HG03097 (cell line): ENCODE results near the gene TYW1.
A peak's percentile ranks its signal among the peaks of the same experiment; 100 is the strongest.
"Not testable (repeated sequence)": the region's sequence is repeated elsewhere in the genome, so short reads cannot be mapped to it uniquely, and the experiment has no call there.

Source experiments
- ATAC-seq: cut with Tn5 transposase; IDR thresholded peaks from one replicate; pipeline ENCODE4 v1.9.1; 2021; ENCODE audit not compliant: unreplicated experiment, low FRiP score

The TYW1 gene

DNA sequence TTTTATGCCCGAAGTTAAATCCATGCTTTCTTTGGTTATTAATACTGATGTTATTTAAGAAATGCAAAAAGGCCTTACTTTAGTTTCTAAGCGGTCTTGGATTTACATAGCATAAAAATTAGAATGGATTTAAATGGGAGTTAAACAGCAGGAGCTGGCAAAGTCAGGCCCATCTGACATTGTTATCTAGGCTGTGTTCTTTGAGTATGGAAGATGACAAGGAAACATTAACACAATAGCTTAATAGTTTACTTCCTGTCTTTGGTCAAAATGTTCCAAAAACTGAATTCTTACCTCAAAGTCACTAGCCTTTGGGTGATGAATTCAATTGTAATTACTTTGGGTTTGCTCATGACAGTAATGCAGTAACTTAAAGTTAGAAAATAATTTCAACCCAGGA lies 123.9 kb downstream of the TYW1 start:
- not testable (repeated sequence) for ATAC-seq

DNA sequence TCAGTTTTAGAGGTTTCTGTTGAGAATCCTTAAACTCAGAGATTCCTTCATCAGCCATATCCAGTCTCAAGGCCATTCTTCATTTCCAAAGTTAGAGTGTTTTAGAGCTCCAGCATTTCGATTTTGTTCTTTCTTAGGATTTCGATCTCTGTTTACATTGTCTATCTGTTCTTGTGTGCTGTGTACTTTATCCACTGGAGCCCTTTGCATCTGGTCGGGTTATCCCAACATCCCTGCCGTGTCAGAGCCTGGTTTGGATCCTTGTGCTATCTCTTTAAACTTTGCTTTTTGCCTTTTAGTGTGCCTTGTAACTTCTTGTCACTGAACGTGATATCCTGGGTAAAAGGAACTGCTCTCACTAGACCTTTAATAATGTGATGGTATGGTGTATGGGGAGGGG lies 131.6 kb downstream of the TYW1 start:
- not testable (repeated sequence) for ATAC-seq

DNA sequence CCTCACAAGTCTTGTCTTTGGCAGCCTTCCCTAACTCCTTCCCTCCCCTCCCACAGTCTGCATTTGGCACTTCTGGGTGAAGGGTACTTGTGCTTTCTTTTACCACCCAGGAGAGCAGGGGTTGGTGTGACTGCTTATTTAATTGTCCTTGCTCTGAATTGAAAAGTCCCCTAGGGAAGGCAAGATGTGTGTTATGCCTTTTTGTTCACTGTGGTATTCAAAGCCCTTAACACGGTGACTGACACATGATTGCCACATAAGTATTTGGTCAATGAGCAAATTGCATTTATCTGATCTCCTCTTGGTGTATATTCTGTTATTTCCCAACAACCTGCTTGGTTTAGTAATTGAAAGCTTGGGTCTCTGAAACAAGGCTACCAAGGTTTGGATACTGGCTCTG lies 134.1 kb downstream of the TYW1 start:
- not testable (repeated sequence) for ATAC-seq

DNA sequence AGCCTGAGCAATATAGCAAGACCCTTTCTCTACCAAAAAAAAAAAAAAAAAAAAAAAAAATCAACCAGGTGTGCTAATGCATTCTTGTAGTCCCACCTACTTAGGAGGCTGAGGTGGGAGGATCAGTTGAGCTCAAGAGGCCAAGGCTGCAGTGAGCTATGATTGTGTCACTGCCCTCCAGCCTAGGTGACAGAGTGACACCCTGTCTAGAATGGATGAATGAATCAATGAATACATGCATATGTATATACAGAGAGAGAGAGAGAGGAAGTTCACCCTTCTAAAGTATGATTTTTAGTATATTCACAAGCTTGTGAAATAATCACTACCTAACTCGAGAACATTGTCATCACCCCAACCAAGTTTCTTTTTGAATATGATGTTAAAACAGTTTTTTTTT lies 138.3 kb downstream of the TYW1 start:
- ATAC-seq, result not testable (repeated sequence)

DNA sequence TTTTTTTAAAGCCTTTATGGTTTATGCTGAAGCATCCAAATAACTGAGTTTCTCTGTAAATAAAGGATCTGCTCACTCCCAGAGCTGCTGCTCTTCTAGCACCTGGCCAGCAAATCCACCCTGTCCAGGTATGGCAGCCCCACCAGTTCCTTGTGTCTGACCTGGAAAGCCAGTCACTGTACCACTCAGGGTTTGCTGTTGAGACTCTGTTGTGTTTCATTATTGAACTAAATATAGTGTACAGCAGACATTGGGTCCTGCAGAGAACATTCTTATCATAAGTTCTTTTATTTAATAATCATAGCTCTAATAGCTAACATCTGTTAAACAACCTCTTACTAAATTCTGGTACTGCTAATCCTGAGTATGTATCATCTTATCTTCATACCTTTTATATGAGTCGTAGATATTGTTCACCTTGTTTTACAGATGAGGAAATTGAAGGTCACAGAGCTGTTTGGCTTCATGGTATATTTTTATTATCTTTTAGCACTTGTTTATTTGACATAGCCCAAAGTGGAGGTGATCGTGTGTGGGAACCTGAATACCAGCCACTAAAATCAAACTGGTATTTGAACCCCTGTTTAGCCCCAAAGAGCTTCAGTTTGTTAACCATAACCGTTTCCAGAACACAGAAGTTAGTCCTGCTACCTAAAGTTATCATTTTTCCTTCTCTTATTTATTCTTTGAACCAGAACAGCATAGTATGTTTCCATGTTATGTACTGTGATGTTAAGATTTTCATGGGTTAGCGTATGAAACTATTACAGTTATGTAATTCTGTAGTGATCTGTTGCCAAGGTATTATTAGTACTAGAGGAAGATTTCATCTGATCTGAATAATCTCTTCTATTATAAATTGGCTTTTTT lies 139.2 kb downstream of the TYW1 start:
- not testable (repeated sequence) for ATAC-seq

DNA sequence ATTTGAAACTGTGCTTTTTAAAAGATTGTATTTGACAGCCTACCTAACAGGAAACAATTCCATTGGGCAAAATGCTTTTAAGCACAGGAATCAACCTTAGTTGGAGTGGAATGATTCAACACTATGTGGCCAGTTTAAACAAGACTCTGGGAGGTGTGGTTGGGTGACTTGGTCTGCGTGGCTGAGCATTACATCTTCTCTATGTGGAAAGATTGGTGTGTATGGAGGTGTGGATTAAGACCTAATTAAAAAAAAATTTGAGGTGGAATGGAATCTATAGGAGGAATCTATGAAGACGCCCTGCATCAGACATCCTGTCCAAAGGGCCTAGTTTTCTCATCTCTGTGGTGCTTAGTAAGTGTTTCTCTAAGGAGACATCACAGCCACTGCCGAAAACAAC lies 140.9 kb downstream of the TYW1 start:
- ATAC-seq, result not testable (repeated sequence)

DNA sequence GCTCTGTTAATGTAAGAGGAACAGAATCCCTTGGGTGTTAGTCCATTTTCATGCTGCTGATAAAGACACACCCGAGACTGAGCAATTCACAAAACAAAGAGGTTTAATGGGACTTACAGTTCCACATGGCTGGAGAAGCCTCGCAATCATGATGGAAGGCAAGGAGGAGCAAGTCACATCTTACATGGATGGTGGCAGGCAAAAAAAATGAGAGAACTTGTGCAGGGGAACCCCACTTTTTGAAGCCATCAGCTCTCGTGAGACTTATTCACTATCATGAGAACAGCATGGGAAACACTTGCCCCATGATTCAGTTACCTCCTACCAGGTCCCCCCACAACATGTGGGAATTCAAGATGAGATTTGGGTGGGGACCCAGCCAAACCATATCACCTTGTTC lies 143.2 kb downstream of the TYW1 start:
- not testable (repeated sequence) for ATAC-seq

DNA sequence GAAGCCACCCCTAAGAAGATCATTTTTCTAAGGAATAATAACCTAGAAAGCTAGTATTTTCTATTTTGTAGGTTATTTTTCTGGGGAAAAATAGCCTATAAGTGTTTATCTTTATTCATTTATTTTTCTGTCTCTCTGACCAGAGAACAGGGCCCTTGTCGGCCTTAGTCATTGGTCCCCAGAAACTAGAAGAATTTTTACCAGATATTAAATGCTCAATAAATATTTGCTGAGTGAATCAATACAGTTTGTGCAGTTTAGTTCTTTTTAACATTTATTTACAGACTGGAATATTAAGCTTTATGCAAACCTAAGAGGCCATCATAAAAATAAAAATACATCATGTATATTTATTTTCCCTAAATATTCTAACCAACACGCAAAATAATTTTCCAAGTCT lies 144.4 kb downstream of the TYW1 start:
- ATAC-seq, result not testable (repeated sequence)

DNA sequence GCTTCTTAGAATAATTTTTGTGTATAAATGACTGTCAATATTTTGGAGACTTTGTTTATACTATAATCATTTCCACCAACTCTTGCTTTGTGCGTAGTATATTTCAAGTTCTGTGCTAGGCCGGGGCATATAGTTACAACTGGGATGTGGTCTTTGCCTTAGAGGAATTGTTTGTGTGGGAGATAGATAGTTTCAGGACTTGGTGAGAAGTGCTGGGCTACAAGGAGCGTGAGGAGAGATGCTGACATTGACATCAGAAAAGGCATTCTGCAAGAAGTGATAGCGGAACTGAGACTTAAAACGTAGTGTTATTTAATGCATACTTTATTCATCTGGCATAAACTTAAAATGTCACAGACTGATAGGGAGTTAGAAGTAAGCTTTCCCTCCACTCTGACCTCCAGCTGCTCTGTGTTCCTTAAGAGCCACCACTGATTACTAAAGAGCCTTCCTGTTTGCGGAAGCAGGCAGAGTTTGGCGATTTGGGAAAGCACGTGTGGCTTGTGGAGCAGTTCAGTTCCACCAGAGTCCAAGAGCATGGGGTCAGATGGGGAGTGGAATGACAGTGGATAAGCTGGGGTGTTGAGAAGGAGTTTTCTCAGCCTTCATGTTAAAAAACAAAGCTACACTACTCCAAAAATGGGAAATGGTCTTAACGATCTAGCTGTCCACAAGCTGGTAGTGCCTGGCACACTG lies 146.6 kb downstream of the TYW1 start:
- ATAC-seq, result not testable (repeated sequence)

DNA sequence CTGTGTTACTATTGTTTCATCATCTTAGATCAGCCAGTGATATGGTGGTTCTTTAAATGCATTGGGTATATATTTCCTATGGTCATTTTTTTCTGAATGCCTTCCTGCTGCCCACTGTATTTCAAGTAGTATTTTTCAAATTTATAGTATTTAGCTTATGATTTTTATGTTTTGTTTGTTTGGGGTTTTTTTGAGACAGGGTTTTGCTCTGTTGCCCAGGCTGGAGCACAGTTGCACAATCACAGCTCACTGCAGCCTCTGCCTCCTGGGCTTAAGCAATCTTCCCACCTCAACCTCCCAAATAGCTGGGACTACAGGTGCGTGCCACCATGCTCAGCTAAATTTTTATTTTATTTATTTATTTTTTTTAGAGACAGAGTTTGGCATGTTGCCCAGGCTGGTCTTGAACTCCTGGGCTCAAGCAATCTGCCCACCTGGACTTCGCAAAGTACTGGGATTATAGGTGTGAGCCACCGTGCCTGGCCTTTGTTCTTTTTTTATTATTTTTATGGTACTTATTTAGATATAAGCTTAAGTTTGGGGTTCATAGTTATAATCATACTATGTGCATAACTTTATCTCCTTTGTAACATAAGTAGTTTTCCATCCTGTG lies 149.1 kb downstream of the TYW1 start:
- ATAC-seq, result not testable (repeated sequence)

DNA sequence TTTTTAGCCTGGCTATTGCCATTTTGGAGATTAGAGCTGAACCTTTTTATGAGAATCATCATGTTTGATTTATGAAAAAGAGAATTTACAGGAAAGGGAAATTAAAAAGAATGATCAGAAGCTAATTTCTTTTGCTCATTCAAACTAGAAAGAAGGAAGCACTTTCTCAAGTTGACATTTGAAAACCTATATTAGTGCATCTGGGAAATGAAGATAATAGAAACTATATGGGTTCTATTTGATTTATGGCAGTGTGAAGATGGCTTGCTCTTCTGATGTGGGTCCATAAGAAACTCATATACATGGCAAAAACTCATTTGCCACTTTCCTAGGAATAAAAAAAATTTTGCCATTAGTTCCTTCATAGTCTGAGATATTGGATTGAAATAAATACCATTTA lies 152.5 kb downstream of the TYW1 start:
- not testable (repeated sequence) for ATAC-seq

DNA sequence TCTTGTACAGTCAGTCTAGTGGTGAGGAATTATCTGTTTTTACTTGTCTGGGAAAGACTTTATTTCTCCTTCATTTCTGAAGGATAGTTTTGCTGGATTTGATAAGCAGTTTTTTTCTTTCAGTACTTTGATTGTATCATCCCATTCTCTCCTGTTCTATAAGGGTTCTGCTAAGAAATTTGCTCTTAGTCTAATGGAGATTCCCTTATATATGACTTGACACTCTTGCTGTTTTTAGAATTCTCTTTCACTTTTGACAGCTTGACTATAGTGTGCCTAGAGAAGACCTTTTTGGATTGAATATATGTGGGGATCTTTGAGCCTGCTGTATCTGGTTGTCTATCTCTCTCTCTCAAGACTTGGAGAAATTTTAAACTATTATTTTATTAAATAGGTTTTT lies 157.7 kb downstream of the TYW1 start:
- ATAC-seq, result not testable (repeated sequence)

DNA sequence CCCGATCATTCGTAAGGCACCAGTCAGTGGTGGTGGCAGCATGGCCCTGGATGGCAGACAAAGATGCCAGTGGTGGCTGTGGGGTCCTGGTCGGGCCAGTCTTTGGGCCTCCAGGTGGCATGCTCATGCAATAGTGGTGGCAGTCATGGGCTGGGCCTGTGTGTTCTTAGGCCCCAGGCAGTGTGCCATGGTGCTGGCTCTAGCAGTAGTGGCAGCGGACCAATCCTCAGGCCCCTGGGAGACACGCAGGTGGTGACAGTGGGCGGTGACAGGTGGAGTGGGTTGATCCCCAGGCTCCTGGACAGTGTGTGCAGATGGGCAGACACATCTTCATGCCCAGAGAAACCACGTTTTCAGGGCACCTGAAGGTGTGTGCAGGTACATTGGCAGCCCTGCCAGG lies 159.4 kb downstream of the TYW1 start:
- not testable (repeated sequence) for ATAC-seq

DNA sequence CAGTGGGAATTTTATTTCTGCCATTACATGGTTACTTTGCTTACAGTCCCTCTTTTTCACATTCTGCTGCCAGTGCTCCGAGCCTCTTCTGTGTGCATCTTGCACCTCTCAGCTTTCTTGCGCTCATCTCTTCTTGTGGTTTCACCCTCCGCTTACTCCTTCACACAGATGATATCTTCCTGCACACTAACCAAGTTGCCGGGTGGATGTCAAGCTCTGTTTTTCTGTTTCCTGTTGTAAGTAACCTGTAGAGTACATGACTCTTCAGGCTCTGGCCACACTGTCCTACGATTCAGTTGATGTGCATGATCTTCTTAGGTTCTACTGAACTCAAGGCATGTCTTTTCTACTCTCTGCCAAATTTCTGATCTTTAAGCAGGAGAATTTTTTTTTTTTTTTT lies 166.7 kb downstream of the TYW1 start:
- not testable (repeated sequence) for ATAC-seq

DNA sequence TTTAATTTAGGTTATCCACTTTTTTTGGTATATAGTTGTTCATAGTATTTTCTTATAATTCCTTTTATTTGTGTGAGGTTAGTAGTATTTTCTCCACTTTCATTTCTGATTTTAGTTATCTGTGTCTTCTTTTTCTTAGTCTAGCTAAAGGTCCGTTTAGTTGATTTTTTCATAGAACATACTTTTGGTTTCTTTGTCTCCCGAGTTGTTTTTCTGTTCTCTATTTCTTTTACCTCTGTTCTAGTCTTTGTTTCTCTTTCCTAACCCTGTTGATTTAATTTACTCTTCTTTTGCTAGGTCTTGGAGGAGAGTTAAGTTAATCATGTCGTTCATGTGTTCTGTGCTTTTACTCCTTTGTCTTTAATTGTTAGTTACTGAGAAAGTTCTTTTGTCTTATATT lies 174.5 kb downstream of the TYW1 start:
- peak; percentile 76 for ATAC-seq

DNA sequence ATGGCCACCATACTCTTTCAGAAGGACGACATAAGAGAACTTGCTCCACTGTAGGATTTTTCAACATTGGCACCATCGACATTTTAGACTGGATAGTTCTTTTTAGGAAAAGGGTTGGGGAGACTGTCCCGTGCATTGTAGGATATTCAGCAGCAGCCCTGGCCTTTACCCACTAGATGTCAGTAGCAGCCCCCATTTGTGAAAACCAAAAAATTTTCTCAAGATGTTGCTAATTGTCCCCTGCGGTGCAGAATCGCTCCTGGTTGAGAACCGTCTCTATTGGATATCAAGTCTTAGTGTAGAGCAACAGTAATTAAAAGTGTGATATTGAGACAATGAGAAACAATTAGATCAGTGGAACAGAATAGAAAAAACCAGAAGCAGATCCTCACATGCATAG lies 180.1 kb downstream of the TYW1 start:
- peak; percentile 60 for ATAC-seq

DNA sequence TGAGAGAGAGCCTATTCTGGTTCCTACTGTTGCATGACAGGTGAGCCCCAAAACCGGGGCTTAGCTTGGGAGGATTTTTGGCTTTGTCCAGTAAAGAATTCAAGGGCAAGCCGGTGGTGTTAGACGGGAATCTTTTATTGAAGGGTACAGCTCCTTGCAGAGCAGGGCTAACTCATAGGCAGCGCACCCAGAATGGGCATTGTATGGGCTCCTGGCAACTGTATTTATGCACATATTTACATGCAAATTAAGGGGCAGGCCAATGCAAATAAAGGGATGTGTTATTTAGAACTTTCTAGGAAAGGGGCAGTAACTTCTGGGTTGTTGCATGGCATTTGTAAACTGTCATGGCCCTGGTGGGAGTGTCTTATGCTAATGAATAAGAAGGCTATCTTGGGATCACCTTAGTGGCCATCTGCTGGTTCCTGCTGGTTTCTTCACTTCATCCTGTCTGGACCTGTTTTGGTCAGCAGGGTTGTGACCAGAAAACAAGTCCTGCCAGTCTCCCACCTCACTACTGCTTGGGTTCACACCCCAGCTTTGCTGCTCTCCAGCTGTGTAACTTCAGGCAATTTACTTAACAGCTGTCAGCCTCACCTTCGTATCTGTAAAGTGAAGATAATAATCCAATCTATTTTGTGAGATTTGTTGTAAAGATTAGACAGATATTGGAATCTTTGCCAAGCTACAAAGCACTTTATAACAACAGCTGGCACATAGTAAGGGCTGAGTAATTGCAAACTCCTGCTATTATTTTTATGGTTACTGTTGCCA lies 182.5 kb downstream of the TYW1 start:
- ATAC-seq, result not testable (repeated sequence)

DNA sequence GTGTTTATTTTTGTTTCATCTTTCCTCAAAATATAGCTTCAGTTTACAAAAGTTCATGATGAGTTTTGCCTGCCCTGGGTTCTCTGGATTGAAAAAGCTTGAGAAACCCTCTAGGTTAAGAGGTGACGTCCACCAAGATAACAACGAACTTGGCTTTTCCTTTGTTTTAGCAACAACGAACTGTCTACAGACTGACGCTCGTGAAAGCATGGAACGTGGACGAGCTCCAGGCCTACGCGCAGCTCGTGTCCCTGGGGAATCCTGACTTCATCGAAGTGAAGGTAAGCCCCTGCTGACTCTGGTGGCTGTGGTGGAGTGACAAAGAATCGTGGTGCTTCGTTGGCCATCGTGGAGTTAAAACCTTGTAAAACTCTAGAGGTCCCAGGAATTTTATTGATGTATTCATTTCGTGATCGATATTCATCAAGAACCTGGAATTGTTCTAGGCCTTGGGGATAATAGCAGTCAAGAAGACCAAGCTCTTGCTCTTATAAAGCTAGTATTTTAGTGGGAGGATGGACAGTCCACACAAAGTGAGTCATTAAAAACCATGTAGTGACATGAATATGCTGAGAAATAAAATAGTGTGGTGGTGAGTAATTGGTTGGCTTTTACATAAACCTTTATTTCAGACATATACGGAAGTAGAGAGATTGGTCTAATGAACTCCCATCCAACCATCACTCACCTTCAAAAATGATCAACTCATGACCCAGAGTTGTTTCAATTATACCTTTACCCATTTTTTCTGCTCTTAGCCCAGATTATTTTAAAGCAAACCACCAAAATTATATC lies 186.5 kb downstream of the TYW1 start:
- not testable (repeated sequence) for ATAC-seq

DNA sequence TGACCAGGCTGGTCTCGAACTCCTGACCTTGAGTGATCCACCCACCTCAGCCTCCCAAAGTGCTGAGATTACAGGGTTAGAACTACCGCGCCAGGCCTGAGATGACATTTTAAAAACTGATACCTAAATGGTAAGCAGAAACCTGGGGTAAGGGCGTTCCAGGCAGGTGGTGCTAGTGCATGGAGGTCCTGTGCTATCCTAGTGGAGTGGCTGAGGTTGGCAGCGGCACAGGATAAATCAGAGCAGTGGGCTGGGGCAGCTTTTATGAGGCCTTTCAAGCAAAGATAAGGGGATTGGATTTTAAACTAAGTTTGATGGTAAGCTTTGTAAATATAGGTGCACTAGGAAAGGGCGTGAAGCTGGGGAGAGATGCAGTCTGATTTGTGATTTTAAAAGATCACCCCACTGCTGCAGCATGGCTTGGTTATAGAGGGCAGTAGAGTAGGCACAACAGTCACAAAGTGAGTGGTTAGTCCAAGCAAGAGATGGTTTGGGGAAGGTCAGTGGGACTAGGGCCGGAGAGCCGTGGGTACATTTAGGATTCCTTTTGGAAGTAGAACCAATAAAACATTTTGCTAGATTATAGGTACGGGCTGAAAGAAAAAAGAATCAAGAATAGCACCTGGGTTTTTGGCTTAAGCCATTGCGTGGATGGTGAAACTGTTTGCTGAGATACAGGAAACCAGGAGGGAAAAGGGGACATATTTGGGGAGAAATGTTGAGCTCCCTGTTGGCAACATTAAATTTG lies 188.5 kb downstream of the TYW1 start:
- peak; percentile 35 for ATAC-seq
